HG03432 (cell line): ENCODE results near the gene UBTD1.
"Not testable (repeated sequence)": the region's sequence is repeated elsewhere in the genome, so short reads cannot be mapped to it uniquely, and the experiment has no call there.

Source experiments
- ATAC-seq: cut with Tn5 transposase; IDR thresholded peaks from one replicate; pipeline ENCODE4 v1.9.1; 2021; ENCODE audit warnings: mild to moderate bottlenecking, moderate library complexity; ENCODE audit not compliant: unreplicated experiment

Gene UBTD1

DNA sequence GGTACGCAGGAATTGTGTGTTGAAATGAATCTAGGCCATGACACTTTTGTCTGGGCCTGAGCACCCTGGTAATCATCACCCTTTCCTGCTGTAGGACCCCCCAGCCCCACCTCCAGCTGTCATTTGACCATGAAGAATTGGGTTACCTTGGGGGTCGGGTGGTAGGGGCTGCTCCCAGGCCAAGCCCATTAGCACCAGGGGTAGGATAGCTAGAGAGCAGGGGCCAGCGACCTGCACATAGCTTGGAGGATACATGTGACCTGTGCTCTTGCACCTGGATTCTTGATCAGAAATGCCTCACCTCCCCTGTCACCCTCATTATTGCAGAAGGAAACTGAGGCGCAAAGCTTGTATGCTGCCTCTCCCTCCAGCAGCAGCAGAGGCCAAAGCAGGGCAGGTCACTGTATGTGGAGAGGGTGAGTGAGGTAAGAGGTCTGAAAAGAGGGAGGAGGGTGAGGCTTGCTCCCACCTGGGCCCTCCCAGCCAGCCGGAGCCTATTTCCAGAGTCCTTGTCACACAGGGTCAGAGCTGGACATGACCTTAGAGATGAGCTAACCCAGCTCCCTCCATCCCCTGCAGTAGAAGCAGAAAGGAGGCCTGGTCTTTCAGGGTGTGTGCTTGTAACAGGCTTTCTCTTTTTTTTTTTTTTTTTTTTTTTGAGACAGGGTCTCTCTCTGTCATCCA, 38.6 kb downstream of the UBTD1 start:
- ATAC-seq, result no peak

DNA sequence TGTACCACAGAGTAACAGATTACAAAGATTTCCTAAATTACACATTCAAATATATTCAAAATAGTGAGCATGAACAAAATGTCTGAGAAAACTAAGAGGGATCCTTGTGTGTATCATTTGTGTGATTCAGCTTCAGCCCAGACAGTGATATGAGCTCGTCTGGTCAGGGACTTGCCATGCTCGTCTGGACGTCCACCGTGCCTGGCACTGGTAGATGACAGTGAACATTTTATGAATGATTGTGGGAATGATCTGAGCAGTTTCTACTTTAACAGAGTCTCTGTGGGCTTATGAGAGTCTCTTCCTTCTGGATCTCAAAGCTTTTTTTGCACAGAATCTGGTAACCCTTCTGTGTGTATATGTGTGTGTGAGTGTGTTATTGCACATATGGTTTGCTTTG, 39.7 kb downstream of the UBTD1 start:
- no peak for ATAC-seq

DNA sequence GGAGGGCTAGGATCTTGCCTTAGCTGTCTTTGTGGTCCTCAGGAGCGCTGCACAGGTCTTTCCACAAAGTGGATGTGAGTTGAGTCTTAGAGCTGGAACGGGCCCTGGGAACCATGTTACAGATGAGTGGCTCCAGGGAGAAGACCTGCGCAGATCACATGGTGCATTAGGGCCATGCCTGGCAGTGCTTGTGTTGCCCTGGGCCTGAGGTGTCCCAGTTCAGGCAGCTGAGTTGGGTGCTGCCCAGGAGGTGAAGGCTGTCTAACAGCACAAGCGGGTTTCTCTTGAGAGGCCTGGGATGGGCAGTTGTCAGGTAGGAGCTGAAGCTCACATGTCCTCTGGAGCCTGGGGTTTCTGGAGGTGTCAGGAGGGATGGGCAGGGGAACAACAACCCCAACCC, 40.1 kb downstream of the UBTD1 start:
- ATAC-seq, result no peak

DNA sequence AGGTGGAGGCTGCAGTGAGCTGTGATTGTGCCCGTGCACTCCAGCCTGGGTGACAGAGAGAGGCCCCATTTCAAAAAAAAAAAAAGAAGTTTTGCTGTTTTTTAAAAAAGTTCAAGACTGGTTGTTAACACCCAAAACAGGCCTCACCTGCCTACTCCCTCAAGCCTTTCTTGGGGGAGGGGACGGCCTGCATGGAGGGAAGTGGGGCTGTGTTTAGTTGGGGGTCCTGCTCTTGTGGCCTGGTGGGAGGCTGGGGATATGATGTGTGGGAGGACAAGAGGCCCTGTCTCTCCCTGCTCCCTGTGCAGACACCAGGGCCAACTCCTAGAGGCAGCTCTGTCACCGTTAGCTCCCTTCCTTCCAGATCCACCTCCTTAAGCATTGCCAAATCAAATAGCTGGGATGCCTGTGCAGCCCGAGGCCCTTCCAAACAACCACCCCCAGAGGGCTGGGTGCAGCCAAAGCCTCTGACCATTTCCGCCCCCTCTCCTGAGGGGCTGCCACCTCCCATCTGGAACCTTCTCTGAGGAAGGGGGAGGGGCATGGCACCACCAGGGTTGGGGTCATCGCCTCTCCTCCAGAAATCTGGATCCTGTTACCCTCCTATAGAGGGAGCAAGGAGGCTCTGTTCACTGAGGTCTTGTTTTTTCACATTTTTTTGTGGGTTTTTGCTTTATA, 40.9 kb downstream of the UBTD1 start:
- no peak for ATAC-seq

DNA sequence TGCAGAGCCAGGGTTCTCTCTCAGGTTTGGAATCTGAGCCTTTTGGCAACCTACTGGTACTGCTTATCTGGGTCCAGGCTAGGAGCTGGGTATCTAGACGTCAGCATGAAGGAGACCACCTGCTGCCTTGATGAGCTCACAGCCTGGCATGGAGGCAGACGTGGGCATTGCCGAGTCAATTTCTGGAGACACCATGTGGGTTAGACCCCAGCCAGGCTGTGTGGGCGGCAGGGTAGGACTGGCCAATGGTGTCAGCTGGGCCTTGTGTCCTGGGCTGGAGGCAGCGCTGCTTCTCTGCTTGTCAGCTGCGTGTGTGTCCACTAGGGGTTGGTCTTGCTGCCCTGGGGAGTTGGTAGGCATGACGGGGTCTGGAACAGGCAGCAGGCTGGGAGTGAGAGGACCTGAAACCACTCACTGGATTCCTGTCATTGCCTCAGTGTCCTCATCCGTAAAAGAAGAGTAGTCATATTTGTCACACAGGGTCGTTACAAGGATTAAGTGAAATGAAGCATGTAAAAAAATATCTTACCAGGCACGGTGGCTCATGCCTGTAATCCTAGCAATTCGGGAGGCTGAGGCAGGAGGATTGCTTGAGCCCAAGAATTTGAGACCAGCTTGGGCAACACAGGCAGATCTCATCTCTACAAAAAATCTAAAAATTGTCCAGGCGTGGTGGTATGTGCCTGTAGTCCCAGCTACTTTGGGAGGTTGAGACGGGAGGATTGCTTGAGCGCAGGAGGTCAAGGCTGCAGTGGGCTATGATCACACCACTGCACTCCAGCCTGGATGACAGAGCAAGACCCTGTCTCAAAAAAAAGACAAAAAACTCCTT, 42.2 kb downstream of the UBTD1 start:
- ATAC-seq, result no peak

DNA sequence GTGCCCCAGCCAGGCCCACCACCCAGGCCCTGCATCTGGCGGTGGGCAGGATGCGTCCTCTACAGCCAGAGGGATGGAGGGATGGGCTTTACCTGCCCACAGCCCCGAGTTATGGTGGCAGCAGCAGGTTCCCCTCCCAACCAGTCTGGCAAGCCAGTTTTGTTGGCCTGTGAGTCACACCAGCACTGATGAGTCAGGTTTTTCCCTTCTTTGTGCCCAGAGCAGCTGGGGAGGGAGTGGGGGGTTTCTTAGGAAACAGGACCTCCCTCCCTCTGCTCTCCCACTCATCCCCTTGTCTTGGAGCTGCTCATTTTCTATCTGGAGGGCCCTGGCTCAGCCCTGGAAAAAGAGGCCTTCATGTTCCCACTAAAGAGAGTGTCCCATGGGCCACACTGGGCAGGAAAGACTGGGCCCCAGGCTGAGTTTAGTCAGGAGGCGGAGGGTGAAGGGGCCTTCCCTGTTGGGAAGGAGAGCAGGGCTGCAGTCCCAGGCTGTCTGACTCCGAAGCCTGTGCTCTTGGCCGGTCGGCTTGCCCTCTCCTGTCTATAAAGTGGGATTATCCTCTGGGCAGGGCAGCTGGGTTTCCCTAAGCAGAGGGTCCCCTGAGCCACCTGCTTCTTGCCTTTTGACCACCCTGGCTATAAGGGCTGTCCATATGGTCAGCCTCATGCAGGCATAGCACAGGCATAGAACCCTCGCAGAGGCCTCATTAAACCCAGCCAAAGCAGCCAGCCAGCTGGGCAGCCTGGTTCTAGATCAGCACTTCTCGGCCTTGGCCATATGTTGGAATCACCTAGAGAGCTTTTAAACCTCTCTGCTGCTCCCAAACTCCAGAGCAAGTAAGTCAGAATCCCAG, 43.7 kb downstream of the UBTD1 start:
- peak; percentile 42 for ATAC-seq

DNA sequence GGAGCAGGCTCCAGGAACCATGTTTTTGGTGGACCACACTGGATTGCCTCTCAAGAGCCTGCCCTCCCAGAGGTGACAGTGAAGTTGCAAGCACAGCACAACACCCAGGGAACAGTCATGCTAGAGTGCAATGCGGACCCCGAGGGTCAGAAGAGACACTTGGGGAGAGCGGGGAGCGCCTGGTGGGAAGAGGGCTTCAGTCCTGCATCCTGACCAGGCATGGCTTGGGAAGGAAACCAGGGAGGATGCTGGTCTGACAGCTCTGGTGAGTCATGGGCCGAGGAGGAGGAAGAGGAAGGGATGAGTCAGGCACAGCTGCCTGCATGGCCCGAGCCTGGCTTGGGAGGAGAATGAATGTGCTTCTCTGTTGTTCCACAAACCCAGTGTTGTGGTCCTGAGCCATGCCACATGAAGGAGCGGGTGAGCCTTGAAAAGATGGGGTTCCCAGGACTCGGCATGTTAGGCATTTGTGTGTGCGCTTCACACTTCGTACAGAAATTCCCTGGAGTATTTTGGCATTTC, 44.4 kb downstream of the UBTD1 start:
- peak; percentile 61 for ATAC-seq

DNA sequence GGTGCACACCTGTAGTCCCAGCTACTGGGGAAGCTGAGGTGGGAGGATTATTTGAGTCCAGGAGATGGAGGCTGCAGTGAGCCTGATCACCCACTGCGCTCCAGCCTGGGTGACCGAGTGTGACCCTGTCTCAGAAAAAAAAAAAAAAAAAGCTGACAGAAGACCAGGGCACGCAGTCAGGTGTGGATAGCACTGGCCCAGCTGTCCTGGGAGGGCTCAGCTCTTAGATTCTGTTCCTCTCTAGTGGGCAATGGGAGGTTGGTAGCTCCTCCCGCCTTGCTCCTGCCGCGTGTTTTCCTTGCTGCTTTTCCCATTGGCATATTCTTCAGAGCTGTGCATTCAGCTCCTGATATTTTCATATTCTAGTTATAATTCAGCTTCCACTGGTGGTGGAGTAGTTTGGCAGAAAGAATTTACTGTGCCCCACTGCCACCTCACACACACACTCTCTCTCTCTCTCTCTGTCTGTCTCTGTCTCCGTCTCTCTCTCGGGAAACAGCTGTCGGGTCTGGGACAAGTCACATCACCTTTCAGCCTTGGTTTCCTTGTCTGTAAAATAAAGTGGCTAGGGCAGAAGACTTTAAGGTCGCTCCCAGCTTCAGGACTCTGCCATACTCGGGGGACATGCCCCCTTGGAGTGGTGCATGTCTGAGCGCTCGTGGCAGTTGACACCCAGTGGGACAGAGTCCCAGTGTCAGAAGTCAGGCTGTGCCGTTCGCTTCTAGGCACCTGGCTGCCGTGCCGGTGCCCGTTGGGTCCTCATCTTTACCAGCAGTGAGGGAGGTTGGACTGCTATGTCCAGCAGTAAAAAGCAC, 47.9 kb downstream of the UBTD1 start:
- no peak for ATAC-seq

DNA sequence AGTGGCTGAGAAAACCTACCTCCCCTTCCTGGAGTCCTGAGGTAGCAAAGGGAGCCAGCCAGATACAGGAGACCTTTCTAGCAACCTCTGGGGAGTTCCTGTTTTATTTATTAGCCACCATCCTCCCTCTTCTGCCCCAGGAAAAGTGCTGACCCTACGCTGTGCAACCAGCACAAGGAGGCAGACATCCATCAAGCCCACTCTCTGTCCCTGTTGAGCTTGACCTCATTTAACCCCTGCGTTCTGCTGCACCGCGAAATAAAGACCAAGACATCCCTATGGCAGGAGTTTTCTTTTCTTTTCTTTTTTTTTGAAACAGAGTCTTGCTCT, 48.5 kb downstream of the UBTD1 start:
- no peak for ATAC-seq

DNA sequence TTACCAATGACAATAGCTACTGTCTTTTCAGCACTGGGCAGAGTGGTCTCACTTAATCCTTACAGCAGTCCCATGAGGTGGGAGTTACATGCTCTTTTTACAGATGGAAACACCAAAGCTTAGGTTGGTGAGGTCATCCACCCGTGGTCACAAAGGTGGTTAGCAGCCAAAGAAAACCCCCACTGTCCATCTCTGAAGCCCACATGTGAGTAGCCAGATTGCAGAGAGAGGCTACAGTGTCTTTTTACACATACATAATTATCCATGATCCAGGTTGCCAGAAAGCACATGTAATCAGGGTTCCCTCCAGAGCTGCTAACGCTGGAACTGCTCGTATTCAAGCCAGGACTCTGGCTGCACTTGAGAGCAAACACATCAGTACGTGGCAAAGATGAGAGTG, 49.2 kb downstream of the UBTD1 start:
- ATAC-seq, result no peak

DNA sequence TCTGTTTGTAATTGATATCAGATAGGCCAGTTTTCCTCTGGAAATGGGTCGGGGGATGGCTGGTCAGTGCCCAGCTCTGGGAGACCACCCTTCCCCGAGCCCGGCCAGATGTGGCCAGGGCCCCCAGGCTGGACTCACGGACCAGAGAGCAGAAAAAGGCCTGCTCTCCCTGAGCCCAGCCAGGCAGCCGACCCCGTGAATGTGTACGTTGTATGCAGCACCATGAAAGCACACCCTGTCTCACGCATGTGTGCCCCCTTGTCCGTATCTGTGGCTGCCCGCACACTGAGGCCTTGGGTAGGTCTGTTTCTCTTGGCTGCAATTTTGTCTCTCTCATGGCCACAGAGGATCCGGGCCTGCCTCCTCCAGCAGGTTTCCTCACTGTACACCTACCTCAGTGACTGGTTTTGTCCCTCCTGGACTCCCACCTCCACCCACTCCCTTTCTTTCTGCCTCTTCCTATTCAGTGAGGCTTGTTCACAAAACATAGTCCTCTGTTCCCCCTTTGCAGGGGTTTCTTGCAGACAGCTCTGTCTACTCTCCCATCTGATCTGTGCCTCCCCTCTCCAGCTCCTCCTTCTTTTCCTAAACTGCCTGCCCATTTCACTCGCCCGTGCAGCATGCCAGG, 50.2 kb downstream of the UBTD1 start:
- ATAC-seq, result no peak

DNA sequence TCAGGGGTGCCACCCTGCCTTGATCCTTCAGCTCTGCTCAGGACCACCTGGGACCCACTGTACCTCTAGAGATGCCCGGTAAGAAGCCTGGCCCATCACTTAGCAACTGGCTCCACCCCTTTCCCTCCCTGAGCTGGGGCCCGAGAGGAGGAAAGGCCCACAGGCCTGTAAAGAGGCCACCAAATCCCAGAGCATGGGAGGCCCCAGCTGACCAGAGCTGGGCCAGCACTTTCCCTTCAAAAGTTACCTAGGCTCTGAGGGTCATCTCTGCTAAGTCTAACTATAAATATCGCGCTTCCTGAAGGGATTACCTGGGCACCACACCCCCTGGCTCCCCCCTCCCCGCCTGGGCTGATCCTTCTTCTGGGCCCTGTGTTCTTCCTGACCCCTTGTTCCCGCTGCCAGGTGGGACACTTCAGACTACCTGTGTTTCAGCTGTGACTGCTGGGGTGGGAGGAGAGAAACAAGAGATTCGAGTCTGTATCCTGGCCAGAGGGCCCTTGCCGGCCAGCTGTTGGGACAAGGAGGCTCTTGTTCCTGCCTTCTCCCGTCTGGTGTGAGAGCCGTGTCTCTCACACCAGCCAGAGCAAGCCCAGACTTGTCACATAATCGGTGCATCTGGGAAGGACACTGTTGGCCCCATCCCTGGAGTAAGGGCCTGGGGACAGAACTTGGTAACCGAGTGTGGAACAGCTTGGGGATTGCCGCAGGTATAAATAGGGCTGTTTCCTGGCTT, 51.0 kb downstream of the UBTD1 start:
- ATAC-seq, result no peak

DNA sequence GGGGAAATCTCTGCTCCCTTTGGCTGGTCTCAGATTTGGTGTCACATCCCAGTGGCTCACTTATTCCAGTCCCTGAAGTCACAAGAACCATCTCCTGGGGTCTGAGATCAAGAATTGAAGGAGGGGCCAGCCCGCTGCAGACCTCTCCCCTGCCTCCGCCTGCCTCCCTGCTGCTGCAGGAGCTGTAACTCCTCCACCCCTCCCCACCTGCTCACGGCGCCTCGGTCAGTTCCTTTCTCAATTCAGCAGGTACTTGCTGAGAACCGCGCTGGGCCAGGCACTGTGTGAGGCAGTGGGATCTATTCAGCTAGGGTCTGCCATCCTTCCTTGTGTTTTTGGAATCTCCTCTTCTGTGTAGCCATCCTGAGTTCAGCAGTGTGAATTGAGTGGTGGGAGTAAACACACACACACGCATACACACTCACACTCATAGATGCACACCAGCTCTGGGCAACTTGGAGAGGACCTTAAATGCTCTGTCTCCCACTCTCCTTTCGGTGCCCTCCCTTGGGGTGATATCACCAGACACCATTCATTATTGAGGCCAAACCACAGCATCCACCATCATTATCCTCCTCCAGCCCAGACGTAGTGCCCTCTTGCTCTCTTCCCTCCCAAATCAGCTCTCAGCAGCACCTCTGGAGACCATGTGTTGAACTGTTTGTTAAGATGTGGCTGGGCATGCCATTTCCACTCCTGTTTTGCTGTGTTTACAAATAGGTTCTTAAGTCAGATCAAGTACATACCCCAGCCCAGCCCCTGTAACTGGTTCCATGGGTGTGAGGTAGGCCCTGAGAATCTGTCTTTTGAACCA, 51.8 kb downstream of the UBTD1 start:
- ATAC-seq, result no peak

DNA sequence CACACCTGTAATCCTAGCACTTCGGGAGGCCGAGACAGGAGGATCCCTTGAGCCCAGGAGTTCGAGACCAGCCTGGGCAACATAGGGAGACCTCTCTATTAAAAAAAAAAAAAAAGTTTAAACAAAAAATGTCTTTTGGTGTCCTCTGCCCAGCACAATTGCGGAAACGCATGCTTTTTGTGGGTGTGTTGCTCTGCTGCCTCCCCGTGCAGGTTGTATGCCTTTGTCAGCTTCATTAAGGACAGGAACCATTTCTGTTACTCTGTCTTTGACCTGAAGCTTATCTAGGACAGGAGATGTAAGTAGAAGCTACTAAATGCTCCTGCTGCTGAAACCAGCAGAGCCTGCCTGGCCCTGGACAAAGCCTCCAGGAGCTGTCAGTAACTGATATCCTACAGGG, 52.5 kb downstream of the UBTD1 start:
- ATAC-seq, result no peak

DNA sequence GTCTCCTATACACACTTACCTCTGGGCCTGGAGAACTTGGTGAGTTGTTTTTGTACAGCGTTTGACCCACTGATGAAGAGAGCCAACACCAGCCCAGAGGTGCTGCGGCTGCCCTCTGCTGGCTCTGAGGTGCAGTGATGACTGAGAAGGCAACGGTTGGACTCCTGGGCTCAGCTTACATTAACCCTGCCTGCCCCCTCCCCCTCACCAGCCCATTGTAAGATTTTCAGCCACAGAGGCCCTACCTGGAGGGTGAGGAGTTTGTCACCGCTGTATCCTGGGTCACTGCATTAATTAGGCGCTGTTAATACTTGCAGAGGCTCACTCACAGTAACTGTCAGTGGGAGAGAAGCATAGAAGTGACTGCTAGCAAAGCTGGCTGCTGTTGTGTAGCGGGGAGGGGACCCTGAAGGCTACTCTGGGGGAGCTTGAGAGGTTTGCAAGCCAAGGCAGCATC, 54.9 kb downstream of the UBTD1 start:
- peak; percentile 72 for ATAC-seq

DNA sequence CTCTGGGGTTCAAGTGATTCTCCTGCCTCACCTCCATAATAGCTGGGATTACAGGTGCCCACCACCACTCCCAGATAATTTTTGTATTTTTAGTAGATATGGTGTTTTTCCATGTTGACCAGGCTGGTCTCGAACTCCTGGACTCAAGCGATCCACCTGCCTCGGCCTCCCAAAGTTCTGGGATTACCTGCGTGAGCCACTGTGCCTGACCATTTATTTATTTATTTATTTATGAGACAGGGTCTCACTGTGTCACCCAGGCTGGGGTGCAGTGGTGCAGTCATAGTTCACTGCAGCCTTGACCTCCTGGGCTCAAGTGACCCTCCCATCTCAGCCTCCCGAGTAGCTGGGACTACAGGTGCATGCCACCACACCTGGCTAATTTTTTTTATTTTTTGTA, 55.6 kb downstream of the UBTD1 start:
- not testable (repeated sequence) for ATAC-seq

DNA sequence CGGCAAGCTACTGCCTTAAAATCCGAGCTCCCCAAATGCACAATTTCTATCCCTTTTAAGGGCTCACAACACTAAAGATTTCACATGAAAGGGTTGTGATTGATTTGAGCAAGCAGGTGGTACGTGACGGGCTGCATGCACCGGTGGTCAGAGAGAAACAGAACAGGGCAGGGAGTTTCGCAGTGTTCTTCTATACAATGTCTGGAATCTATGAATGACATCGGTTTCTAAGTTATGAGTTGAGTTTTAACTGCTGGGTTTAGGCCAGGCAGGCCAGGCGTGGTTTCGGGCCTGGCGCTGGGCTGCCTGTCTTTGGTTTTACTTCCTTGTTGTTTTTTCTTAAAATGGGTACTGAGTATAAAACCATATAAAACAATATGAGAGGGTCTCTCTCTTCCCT, 56.8 kb downstream of the UBTD1 start:
- not testable (repeated sequence) for ATAC-seq
